Calu3 (cell line): ENCODE data around the gene PSG11. TPM values are rescaled to one million over a fixed set of nuclear protein-coding genes. Genes with fewer than 3 reads are reported as not detected.
"Not testable (repeated sequence)": the region's sequence is repeated elsewhere in the genome, so short reads cannot be mapped to it uniquely, and the experiment has no call there.

Experiments used
- BruUV-seq: library from RNA; stranded (reverse); fragments of 400-500 nt; replicated peaks from 2 replicates; lab custom pipeline; 2021; lab: Mats Ljungman, UMichigan
- CTCF ChIA-PET: fragments of 300-600 bp; sonication (Branson Sonifier 250); formaldehyde crosslinking; loops from one replicate; lab custom pipeline; 2022; ENCODE audit warnings: antibody characterized with exemption; lab: Charles Lee
- DNase-seq: peaks from one replicate; pipeline ENCODE4 v3.0.0; 2022
- H3K27ac Mint-ChIP-seq: one replicate; pipeline ENCODE4 v1.8.0; 2022; ENCODE audit warnings: mixed read lengths; ENCODE audit not compliant: unreplicated experiment
- H3K27me3 Mint-ChIP-seq: one replicate; pipeline ENCODE4 v1.8.0; 2022; ENCODE audit warnings: mixed read lengths; ENCODE audit not compliant: unreplicated experiment
- H3K36me3 Mint-ChIP-seq: one replicate; pipeline ENCODE4 v1.8.0; 2022; ENCODE audit warnings: mild to moderate bottlenecking, moderate library complexity, mixed read lengths; ENCODE audit not compliant: insufficient read depth, unreplicated experiment
- H3K4me1 Mint-ChIP-seq: one replicate; pipeline ENCODE4 v1.8.0; 2022; ENCODE audit warnings: mild to moderate bottlenecking, low read depth, mixed read lengths; ENCODE audit not compliant: unreplicated experiment
- H3K4me3 Mint-ChIP-seq: one replicate; pipeline ENCODE4 v1.8.0; 2022; ENCODE audit warnings: mild to moderate bottlenecking, low read depth, moderate library complexity, mixed read lengths; ENCODE audit not compliant: unreplicated experiment
- H3K9me3 Mint-ChIP-seq: one replicate; pipeline ENCODE4 v1.8.0; 2022; ENCODE audit warnings: low read depth, mixed read lengths; ENCODE audit not compliant: unreplicated experiment
- intact Hi-C: fragments of 100-400 bp; cut with micrococcal nuclease; formaldehyde crosslinking; loops from one replicate; pipeline ENCODE4 v1.10.0; 2022; ENCODE audit not compliant: unreplicated experiment
- total RNA-seq: library from RNA; stranded (reverse); gene quantifications from 2 replicates; pipeline ENCODE4 v1.2.3, GENCODE V29; 2022
- TF ChIP-seq, protein P1 (sequence below): fragments of 200-600 bp; IDR thresholded peaks from one replicate; pipeline ENCODE4 v1.8.0; 2022; ENCODE audit warnings: antibody characterized with exemption; ENCODE audit not compliant: unreplicated experiment

The PSG11 gene
- total RNA-seq, 1 experiment from 2014 or later: not detected

DNA sequence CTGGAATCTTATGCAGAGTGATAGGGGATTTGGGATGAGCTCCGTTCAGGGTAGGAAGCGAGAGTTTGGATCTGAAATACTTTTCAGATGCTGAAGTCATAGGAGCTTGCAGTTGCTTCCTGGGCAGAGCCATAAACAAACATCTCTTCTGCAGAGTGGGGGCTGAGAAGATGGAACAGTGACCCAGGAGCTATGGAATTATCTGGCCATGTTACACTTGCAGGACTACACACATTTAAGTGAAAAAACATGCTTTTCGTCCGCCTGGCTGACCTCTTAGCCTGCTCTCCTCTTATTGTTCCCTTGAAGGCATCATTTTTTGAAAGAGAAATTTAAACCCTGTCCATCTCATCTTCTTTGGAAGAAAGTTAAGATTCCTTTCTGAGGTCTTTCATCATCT lies 40.7 kb downstream of the PSG11 start:
- DNase-seq: no peak
- BruUV-seq: no TSS peak
- peaks cover 7% of the 10 kb centered on the region for H3K9me3 Mint-ChIP-seq
- intact Hi-C loops: no loop called here
- CTCF ChIA-PET: interaction anchor here (0.6 to 0.7 kb wide), 2 partner anchors 27 to 159 kb away, joined by 3 read pairs; no protein-coding TSS in a partner anchor
- TF ChIP-seq, protein P1, sequence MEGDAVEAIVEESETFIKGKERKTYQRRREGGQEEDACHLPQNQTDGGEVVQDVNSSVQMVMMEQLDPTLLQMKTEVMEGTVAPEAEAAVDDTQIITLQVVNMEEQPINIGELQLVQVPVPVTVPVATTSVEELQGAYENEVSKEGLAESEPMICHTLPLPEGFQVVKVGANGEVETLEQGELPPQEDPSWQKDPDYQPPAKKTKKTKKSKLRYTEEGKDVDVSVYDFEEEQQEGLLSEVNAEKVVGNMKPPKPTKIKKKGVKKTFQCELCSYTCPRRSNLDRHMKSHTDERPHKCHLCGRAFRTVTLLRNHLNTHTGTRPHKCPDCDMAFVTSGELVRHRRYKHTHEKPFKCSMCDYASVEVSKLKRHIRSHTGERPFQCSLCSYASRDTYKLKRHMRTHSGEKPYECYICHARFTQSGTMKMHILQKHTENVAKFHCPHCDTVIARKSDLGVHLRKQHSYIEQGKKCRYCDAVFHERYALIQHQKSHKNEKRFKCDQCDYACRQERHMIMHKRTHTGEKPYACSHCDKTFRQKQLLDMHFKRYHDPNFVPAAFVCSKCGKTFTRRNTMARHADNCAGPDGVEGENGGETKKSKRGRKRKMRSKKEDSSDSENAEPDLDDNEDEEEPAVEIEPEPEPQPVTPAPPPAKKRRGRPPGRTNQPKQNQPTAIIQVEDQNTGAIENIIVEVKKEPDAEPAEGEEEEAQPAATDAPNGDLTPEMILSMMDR: no peak
- H3K4me3 Mint-ChIP-seq: no peak overlapping the region
- no peaks in the 10 kb centered on the region for H3K36me3 Mint-ChIP-seq
- H3K4me1 Mint-ChIP-seq: no peaks in the 10 kb centered on the region
- no peak overlapping the region for H3K27ac Mint-ChIP-seq
- H3K27me3 Mint-ChIP-seq: peaks cover 46% of the 10 kb centered on the region

DNA sequence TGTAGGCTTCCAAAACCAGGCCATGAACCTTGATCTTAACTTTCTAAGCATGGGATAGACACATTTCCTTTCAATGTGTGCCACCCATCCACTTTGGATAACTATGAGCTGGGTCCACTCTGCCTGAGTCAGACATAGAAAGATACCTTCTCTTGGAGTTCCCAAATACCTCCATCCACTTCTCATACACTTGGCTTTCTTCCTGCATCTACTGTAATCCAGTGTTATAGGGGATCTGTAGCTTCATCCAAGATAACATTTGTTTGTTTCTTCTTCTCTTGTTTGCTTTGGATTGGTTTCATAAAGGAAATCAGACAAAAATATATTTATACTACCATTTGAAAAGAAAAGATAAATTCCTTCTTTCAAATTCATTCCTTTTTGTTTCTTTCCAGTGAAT lies 44.2 kb downstream of the PSG11 start:
- CTCF ChIA-PET, H3K27ac Mint-ChIP-seq, intact Hi-C loops, H3K4me1 Mint-ChIP-seq, H3K4me3 Mint-ChIP-seq, DNase-seq, H3K36me3 Mint-ChIP-seq, H3K9me3 Mint-ChIP-seq, BruUV-seq: not testable (repeated sequence)
- H3K27me3 Mint-ChIP-seq: peaks cover 67% of the 10 kb centered on the region

DNA sequence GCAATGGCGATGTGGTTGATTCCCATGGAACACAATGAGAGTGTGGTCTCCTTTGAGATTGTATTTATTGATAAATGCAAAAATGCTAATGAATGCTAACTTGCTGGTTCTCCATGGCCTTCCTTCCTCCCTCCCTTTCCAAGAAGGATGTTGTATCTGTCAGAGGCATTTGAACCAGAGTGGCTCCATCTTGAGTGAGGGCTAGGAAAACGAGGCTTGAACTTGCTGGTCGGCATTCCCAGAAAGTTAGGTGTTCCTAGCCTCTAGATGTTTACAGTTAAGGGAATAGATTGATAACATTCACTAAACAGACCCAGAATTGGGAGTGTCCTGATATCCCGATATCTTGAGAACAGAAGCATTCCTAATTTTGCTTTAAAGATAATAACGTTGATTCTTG lies 54.8 kb downstream of the PSG11 start:
- H3K36me3 Mint-ChIP-seq, intact Hi-C loops, H3K4me3 Mint-ChIP-seq, H3K9me3 Mint-ChIP-seq, DNase-seq, H3K4me1 Mint-ChIP-seq, CTCF ChIA-PET, BruUV-seq, H3K27ac Mint-ChIP-seq: not testable (repeated sequence)
- H3K27me3 Mint-ChIP-seq: peaks cover 100% of the 10 kb centered on the region

- Mint-ChIP-seq H3K4me3 (no peak overlapping the region), H3K36me3 (no peaks in the 10 kb centered on the region), H3K27me3 (peaks cover 98% of the 10 kb centered on the region), H3K27ac (no peak overlapping the region), H3K9me3 (no peaks in the 10 kb centered on the region), H3K4me1 (no peaks in the 10 kb centered on the region)
- CTCF ChIA-PET: no interaction called here
- TF ChIP-seq, protein P1: no peak
- intact Hi-C loops: no loop called here
- DNase-seq: no peak
- BruUV-seq: no TSS peak
Measured at GRCh38 chr19:42965176-42965575, 61.1 kb downstream of the PSG11 start.

- CTCF ChIA-PET: no interaction called here
- TF ChIP-seq, protein P1: no peak
- no peak overlapping the region for H3K27ac Mint-ChIP-seq
- no TSS peak for BruUV-seq
- peaks cover 86% of the 10 kb centered on the region for H3K27me3 Mint-ChIP-seq
- no peaks in the 10 kb centered on the region for H3K36me3 Mint-ChIP-seq
- no peaks in the 10 kb centered on the region for H3K4me1 Mint-ChIP-seq
- no peaks in the 10 kb centered on the region for H3K9me3 Mint-ChIP-seq
- intact Hi-C loops: no loop called here
- H3K4me3 Mint-ChIP-seq: no peak overlapping the region
- DNase-seq: no peak
Measured at GRCh38 chr19:42961119-42961518, 65.2 kb downstream of the PSG11 start.

Other genes with a start within 250 kb of the PSG11 start
- not detected in 2 replicates for gene PSG1, start 146.8 kb downstream of the PSG11 start, total RNA-seq
- gene PSG6, start 108.6 kb downstream of the PSG11 start, total RNA-seq: not detected in 2 replicates
- not detected in 2 replicates for gene PSG7, start 89.3 kb downstream of the PSG11 start, total RNA-seq
- gene PSG2, start 56.2 kb upstream of the PSG11 start, total RNA-seq: not detected in 2 replicates
- not detected in 2 replicates for gene PSG5, start 160.1 kb upstream of the PSG11 start, total RNA-seq
- gene PSG4, start 179.2 kb upstream of the PSG11 start, total RNA-seq: 11.2 and 11.9 TPM in 2 replicates
- gene PSG9, start 243.1 kb upstream of the PSG11 start, total RNA-seq: 0.17 TPM in 1 of 2 replicates, not detected in the other